ENCODE results near the gene LIMK1.

DNA sequence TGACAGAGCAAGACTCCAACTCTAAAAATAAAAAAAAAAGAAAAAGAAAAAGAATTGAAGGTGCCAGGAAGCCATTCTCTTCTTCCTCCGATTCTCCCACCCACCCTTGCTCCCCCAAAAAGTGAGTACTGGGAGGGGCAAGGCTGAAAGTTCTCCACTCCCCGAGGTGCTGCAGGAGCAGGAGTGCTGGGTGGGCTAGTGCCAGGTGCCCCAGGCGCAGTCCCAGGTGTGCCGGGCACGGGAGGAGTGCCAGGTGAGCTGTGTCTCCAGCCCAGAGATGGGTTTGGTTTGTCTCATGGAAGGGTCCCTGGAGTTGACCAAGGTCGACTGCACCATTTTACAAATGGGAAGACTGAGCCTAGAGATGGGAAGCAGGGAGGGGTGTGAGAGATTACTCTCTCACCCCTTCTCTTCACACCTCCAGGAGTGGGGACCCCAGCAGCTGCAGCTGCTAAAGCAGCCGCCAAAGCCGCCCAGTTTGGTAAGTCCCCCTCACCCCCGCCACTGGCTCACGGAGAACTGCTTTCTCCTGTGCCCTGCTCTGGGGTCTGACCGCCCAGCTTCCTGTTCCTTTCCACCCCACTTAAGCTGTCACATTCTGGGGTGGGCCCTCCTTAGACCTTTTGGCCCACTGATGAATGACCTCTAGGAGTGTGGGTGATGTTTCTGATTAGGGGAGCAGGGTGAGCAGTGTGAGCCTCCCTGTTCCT lies 26.2 kb upstream of the LIMK1 start:
- no peak for TF ChIP-seq POLR2AphosphoS5 (IDR thresholded peaks at IDR 0.05)
- TF ChIP-seq CTCF (IDR thresholded peaks at IDR 0.05): no peak
- TF ChIP-seq POLR2A (IDR thresholded peaks at IDR 0.05): no peak

All from breast epithelium (tissue), 3 donors.